Activated T-helper 1 cell treated with anti-CD3 and anti-CD28 coated beads, Interleukin-12 subunit alpha, Interleukin-12 subunit beta, Interleukin-2, Interleukin-4 antibody, amounts not matched to agents 30 ng/mL and 10 ng/mL and 1 ng/mL, durations not matched to agents 14 hours and 24 hours and 36 hours (primary cell): Measurements from ENCODE around the gene GPX3. TPM values are rescaled to one million over a fixed set of nuclear protein-coding genes. Genes with fewer than 3 reads are reported as not detected.

Experiments used
- DNase-seq: peaks from one replicate; pipeline ENCODE4 v3.0.0; 2021; ENCODE audit warnings: low spot score
- H3K27ac Mint-ChIP-seq: one replicate; pipeline ENCODE4 v1.8.0; 2021; ENCODE audit warnings: mild to moderate bottlenecking, mixed read lengths
- H3K27me3 Mint-ChIP-seq: one replicate; pipeline ENCODE4 v1.8.0; 2022; ENCODE audit warnings: mild to moderate bottlenecking, moderate library complexity, mixed read lengths; ENCODE audit not compliant: insufficient read depth
- H3K36me3 Mint-ChIP-seq: one replicate; pipeline ENCODE4 v1.8.0; 2021; ENCODE audit warnings: low read depth, mixed read lengths
- H3K4me1 Mint-ChIP-seq: one replicate; pipeline ENCODE4 v1.8.0; 2021; ENCODE audit warnings: low read depth, mixed read lengths
- H3K4me3 Mint-ChIP-seq: one replicate; pipeline ENCODE4 v1.8.0; 2021; ENCODE audit warnings: mild to moderate bottlenecking, moderate library complexity, mixed read lengths
- H3K9me3 Mint-ChIP-seq: one replicate; pipeline ENCODE4 v1.8.0; 2021; ENCODE audit warnings: mixed read lengths
- intact Hi-C: fragments of 100-400 bp; cut with micrococcal nuclease; formaldehyde crosslinking; loops from one replicate; pipeline ENCODE4 v1.15.1; 2024
- total RNA-seq: library from RNA; stranded (reverse); gene quantifications from 2 replicates; pipeline ENCODE4 v1.2.3, GENCODE V29; 2022

GPX3 gene
- total RNA-seq, 1 donor from 2014 or later = not detected

DNA sequence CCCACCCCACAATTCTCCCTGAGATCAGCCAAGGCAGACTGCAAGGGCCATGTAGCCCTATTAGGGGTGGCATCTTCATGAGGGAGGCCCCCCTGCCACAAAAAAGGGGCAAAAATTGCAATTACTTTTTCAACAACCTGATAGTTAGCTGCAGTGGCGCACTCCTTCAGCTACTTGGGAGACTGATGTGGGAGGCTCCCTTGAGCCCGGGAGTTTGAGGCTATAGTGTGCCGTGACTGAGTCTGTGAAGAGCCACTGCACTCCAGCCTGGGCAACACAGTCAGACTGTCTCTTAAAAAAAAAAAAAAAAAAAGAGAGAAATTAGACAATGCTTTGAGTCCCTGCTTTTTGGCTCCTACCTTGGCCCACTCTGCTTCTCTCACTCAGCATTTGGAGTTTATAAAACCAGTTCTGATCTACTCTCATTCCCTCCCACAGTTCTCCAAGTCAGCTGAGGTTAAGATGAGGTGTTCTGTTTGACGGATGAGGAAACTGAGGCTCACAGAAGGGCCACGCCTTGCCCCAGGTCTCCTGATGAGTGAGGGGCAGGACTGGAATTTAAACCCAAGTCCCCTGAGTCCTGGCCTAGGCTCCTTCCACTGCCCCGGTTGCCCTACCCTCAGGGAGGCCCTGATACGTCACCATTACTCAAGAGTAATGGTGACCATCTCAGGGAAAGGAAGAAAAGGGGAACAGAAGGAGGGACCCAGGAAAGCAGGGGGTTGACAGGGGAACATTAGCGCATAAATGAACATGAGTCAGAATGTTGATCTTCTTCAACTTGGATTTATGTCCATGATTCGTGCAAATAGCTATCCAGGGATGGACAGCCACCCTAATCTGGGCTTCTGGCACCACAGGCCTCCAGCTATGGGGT, 9.0 kb downstream of the GPX3 start:
- no peak overlapping the region for H3K4me3 Mint-ChIP-seq

DNA sequence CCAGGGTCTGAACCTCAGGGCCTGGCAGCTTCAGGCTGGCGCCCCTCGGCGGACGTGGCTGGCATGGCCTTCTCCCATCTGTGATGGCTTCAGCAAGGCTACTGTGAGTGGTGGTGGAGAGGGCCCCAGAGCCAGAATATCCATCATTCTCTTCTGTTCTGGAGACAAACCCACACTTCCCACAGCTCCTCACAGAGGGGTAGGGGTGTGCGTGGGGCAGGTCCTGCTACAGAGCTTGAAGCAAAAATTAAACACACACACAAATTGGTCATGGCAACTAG, 9.6 kb downstream of the GPX3 start:
- Mint-ChIP-seq H3K27me3 (no peaks in the 10 kb centered on the region), H3K4me1 (no peaks in the 10 kb centered on the region), H3K9me3 (no peaks in the 10 kb centered on the region), H3K36me3 (peaks cover 61% of the 10 kb centered on the region), H3K4me3 (no peak overlapping the region), H3K27ac (no peak overlapping the region)
- intact Hi-C loops = no loop called here
- DNase-seq = no peak

More for the DNA sequence above, 9.0 kb downstream of the GPX3 start:
- Mint-ChIP-seq H3K9me3 (no peaks in the 10 kb centered on the region), H3K27me3 (peaks cover 2% of the 10 kb centered on the region), H3K27ac (no peak overlapping the region), H3K4me1 (no peaks in the 10 kb centered on the region), H3K36me3 (peaks cover 59% of the 10 kb centered on the region)
- intact Hi-C loops = no loop called here
- DNase-seq = no peak

DNA sequence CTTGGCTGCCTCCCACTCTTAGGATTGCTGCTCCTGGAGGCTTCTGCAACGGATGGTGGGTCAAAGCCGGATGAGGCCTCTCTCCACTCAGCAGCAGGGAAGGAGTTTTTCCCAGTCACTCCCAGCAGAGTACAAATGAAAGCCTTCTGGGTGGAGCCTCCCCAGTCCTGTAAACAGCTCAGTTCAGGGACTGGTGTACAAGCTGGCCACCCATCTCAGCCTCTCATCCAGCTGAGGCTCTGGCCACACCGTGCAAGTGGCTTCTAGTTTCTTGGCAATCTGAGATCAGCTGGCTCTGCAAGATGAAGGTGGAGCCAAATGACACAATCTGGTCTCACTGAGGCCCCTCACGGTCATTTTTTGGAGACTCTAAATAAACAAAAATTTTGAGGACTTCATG, 10.0 kb downstream of the GPX3 start:
- no peak for DNase-seq
- Mint-ChIP-seq H3K27ac (no peak overlapping the region), H3K36me3 (peaks cover 60% of the 10 kb centered on the region), H3K4me3 (no peak overlapping the region), H3K4me1 (no peaks in the 10 kb centered on the region), H3K27me3 (no peaks in the 10 kb centered on the region), H3K9me3 (no peaks in the 10 kb centered on the region)
- intact Hi-C loops = no loop called here

GRCh38 chr5:151031554-151031953, 11.2 kb downstream of the GPX3 start:
- Mint-ChIP-seq H3K4me3 (no peak overlapping the region), H3K27me3 (no peaks in the 10 kb centered on the region), H3K27ac (no peak overlapping the region), H3K4me1 (no peaks in the 10 kb centered on the region), H3K9me3 (no peaks in the 10 kb centered on the region), H3K36me3 (peaks cover 57% of the 10 kb centered on the region)
- intact Hi-C loops = no loop called here
- no peak for DNase-seq

DNA sequence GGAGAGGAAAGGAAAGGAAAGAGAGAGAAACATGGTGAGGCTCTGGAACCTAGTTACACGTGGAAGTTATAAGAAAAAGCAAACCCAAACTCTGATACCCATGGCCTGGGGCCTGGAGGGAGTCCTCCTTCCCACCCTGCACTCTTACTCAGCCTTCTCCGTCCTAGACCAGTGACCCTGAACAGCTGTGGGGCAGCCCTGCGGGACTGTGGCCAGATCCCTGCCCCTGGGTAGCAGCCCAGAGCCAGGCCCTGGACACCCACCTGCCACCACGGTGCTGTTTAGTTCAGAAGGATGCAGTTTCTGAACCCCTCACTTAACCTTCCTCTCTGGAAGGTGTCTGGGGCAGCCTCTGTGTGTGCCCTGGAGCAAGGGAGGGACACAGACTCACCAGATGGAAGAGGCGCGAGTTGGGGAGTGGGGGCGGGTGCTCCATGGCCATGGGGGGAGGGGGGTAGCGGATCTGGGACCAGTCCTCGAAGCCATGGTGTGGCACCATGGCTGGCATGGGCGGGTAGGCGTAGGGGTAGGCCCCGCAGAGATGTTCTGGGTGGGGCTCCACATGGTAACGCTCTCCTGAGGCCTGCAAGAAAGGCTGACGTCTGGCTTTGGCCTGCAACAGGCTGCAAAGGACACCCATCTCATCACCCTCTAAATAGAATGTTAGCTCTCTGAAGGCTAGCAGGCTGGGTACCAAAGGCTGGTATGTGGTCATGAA, 13.0 kb downstream of the GPX3 start:
- H3K36me3 Mint-ChIP-seq = peaks cover 66% of the 10 kb centered on the region
- intact Hi-C loops = no loop called here
- no peak overlapping the region for H3K4me3 Mint-ChIP-seq
- no peaks in the 10 kb centered on the region for H3K27me3 Mint-ChIP-seq
- DNase-seq = no peak
- H3K9me3 Mint-ChIP-seq = no peaks in the 10 kb centered on the region
- H3K27ac Mint-ChIP-seq = no peak overlapping the region
- H3K4me1 Mint-ChIP-seq = peaks cover under 1% of the 10 kb centered on the region

DNA sequence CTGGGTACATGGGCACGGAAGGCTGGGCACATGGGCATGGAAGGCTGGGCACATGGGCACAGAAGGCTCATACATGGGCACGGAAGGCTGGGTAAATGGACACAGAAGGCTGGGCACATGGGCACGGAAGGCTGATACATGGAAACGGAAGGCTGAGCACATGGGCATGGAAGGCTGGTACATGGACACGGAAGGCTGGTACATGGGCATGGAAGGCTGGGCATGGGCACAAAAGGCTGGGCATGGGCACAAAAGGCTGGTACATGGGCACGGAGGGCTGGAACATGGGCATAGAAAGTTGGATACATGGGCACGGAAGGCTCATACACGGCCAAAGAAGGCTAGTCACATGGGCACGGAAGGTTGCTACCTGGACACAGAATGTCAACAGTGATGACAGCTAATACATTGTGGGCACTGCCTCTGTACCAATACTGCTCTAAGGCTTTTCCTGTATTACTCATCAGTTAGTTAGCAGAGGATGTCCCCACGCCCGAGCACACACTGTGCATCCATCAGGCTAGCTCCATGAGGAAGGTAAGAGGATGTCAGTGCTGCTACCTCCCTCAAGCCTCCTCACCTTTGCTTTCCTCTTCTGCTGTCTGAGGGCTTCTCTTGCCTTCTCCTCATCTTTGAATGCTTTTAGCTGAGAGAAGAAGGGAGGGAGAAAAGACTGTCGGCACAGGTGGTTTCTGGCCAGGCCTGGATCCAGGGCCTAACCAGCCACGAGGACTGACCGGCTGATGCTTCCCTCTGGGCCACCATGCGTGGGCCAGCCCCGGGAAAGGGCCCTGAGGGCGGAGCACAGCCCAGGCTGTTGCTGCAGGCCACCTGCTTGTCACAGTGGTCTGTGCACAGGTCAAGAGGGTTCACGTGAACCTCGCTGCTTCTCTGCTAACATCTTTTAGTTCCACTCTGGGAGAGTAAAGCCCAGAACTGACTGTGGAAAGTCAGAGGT, 14.3 kb downstream of the GPX3 start:
- Mint-ChIP-seq H3K27ac (peak overlapping the region; percentile 13), H3K9me3 (no peaks in the 10 kb centered on the region), H3K36me3 (peaks cover 69% of the 10 kb centered on the region), H3K27me3 (no peaks in the 10 kb centered on the region), H3K4me1 (peaks cover 8% of the 10 kb centered on the region), H3K4me3 (no peak overlapping the region)
- DNase-seq = no peak
- intact Hi-C loops = no loop called here

GRCh38 chr5:151036556-151036955, 16.2 kb downstream of the GPX3 start:
- Mint-ChIP-seq H3K4me1 (peaks cover 8% of the 10 kb centered on the region), H3K36me3 (peaks cover 63% of the 10 kb centered on the region), H3K4me3 (no peak overlapping the region), H3K27ac (no peak overlapping the region), H3K27me3 (no peaks in the 10 kb centered on the region), H3K9me3 (no peaks in the 10 kb centered on the region)
- intact Hi-C loops = no loop called here
- DNase-seq = no peak

- Mint-ChIP-seq H3K27me3 (no peaks in the 10 kb centered on the region), H3K36me3 (peaks cover 58% of the 10 kb centered on the region), H3K9me3 (no peaks in the 10 kb centered on the region), H3K4me3 (no peak overlapping the region), H3K27ac (peak overlapping the region; percentile 53), H3K4me1 (peaks cover 8% of the 10 kb centered on the region)
- intact Hi-C loops = no loop called here
- no peak for DNase-seq
These were observed 17.4 kb downstream of the GPX3 start for GRCh38 chr5:151037561-151038411.

- no peaks in the 10 kb centered on the region for H3K27me3 Mint-ChIP-seq
- no peak overlapping the region for H3K4me3 Mint-ChIP-seq
- DNase-seq = no peak
- intact Hi-C loops = no loop called here
- H3K4me1 Mint-ChIP-seq = peaks cover 8% of the 10 kb centered on the region
- no peak overlapping the region for H3K27ac Mint-ChIP-seq
- H3K9me3 Mint-ChIP-seq = no peaks in the 10 kb centered on the region
- H3K36me3 Mint-ChIP-seq = peaks cover 61% of the 10 kb centered on the region
These were observed 18.0 kb downstream of the GPX3 start for GRCh38 chr5:151038412-151038745.

DNA sequence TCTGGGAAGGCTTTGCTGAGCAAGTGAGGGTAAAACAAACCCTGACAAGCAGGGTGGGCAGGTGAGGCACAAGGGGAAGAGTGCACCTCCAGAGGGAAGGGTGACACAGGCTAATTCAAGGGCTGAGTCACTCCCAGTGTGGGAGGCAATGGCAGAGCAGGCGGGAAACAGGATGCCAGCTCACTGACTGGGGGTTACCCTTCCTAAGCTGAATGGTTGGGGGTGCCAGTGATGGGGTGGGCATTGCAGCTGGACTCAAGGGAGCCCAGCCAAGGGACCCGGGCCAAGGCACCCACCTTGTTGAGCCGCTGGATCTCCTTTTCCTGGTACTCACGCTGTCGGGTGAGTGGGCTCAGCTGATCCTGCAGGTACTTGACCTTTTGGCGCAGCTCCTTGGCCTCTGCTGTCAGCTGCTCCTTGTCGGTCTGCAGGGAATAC, 18.4 kb downstream of the GPX3 start:
- peaks cover 8% of the 10 kb centered on the region for H3K4me1 Mint-ChIP-seq
- H3K4me3 Mint-ChIP-seq = no peak overlapping the region
- H3K27ac Mint-ChIP-seq = peak overlapping the region; percentile 14
- peaks cover 60% of the 10 kb centered on the region for H3K36me3 Mint-ChIP-seq
- no peaks in the 10 kb centered on the region for H3K9me3 Mint-ChIP-seq
- H3K27me3 Mint-ChIP-seq = no peaks in the 10 kb centered on the region
- intact Hi-C loops = no loop called here
- no peak for DNase-seq

- Mint-ChIP-seq H3K36me3 (peaks cover 56% of the 10 kb centered on the region), H3K9me3 (no peaks in the 10 kb centered on the region), H3K4me3 (no peak overlapping the region), H3K4me1 (peaks cover 8% of the 10 kb centered on the region), H3K27me3 (no peaks in the 10 kb centered on the region), H3K27ac (no peak overlapping the region)
- intact Hi-C loops = no loop called here
- no peak for DNase-seq
These were observed 19.3 kb downstream of the GPX3 start for GRCh38 chr5:151039665-151040064.

- no peak overlapping the region for H3K27ac Mint-ChIP-seq
- no peak for DNase-seq
- peaks cover 52% of the 10 kb centered on the region for H3K36me3 Mint-ChIP-seq
These were observed 19.9 kb downstream of the GPX3 start for GRCh38 chr5:151040211-151040747.

More at GRCh38 chr5:151040211-151040747, 19.9 kb downstream of the GPX3 start:
- Mint-ChIP-seq H3K27me3 (no peaks in the 10 kb centered on the region), H3K9me3 (no peaks in the 10 kb centered on the region), H3K4me1 (peaks cover 8% of the 10 kb centered on the region), H3K4me3 (no peak overlapping the region)
- intact Hi-C loops = no loop called here
